HL-60 (cell line): ENCODE results near the gene SPTBN5.

ENCODE experiments used
- GABPA ChIP-seq: IDR thresholded peaks from 2 replicates; pipeline ENCODE4 v1.6.1; 2012; ENCODE audit warnings: low read depth
- POLR2AphosphoS5 ChIP-seq: IDR thresholded peaks from 2 replicates; pipeline ENCODE4 v1.6.1; 2012; ENCODE audit warnings: low read depth
- SPI1 ChIP-seq: IDR thresholded peaks from 2 replicates; pipeline ENCODE4 v1.6.1; 2012; ENCODE audit warnings: low read depth, mild to moderate bottlenecking, borderline replicate concordance
- TF ChIP-seq, protein P1 (sequence below): IDR thresholded peaks from 2 replicates; pipeline ENCODE4 v1.6.1; 2012; ENCODE audit warnings: low read depth; ENCODE audit not compliant: insufficient replicate concordance
- TF ChIP-seq, protein P2 (sequence below): IDR thresholded peaks from one replicate; pipeline ENCODE4 v1.5.1; 2011; ENCODE audit warnings: low read length, control low read depth, inconsistent platforms; ENCODE audit not compliant: insufficient read depth

GRCh38 chr15:41936649-41937567, 43.1 kb upstream of the SPTBN5 start:
- TF ChIP-seq, protein P1, sequence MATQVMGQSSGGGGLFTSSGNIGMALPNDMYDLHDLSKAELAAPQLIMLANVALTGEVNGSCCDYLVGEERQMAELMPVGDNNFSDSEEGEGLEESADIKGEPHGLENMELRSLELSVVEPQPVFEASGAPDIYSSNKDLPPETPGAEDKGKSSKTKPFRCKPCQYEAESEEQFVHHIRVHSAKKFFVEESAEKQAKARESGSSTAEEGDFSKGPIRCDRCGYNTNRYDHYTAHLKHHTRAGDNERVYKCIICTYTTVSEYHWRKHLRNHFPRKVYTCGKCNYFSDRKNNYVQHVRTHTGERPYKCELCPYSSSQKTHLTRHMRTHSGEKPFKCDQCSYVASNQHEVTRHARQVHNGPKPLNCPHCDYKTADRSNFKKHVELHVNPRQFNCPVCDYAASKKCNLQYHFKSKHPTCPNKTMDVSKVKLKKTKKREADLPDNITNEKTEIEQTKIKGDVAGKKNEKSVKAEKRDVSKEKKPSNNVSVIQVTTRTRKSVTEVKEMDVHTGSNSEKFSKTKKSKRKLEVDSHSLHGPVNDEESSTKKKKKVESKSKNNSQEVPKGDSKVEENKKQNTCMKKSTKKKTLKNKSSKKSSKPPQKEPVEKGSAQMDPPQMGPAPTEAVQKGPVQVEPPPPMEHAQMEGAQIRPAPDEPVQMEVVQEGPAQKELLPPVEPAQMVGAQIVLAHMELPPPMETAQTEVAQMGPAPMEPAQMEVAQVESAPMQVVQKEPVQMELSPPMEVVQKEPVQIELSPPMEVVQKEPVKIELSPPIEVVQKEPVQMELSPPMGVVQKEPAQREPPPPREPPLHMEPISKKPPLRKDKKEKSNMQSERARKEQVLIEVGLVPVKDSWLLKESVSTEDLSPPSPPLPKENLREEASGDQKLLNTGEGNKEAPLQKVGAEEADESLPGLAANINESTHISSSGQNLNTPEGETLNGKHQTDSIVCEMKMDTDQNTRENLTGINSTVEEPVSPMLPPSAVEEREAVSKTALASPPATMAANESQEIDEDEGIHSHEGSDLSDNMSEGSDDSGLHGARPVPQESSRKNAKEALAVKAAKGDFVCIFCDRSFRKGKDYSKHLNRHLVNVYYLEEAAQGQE, result no peak
- TF ChIP-seq GABPA (no peak), POLR2AphosphoS5 (no peak), SPI1 (no peak)
- TF ChIP-seq, protein P2, sequence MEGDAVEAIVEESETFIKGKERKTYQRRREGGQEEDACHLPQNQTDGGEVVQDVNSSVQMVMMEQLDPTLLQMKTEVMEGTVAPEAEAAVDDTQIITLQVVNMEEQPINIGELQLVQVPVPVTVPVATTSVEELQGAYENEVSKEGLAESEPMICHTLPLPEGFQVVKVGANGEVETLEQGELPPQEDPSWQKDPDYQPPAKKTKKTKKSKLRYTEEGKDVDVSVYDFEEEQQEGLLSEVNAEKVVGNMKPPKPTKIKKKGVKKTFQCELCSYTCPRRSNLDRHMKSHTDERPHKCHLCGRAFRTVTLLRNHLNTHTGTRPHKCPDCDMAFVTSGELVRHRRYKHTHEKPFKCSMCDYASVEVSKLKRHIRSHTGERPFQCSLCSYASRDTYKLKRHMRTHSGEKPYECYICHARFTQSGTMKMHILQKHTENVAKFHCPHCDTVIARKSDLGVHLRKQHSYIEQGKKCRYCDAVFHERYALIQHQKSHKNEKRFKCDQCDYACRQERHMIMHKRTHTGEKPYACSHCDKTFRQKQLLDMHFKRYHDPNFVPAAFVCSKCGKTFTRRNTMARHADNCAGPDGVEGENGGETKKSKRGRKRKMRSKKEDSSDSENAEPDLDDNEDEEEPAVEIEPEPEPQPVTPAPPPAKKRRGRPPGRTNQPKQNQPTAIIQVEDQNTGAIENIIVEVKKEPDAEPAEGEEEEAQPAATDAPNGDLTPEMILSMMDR, result no peak
